ENCODE data around the gene STING1.

Gene STING1

GRCh38 chr5:139457653-139458306 lies 24.8 kb downstream of the STING1 start:
- Histone ChIP-seq H2AFZ (no peak overlapping the region), H3K4me1 (no peaks in the 10 kb centered on the region), H3K36me3 (ENCODE audit: control insufficient read depth, insufficient read depth, low read length) (no peaks in the 10 kb centered on the region), H3K27ac (no peak overlapping the region), H3K27me3 (ENCODE audit: control insufficient read depth, insufficient read depth, low read length) (no peaks in the 10 kb centered on the region), H3K4me3 (ENCODE audit: low read depth, low read length) (no peak overlapping the region), H3K9me3 (ENCODE audit: control insufficient read depth, low read length) (no peaks in the 10 kb centered on the region), H3K9ac (no peak overlapping the region), H3K4me2 (ENCODE audit: low read length) (no peak overlapping the region), H3K79me2 (no peaks in the 10 kb centered on the region)
- no peak for TF ChIP-seq CTCF (IDR thresholded peaks at IDR 0.05)

GRCh38 chr5:139457241-139457640 lies 25.3 kb downstream of the STING1 start:
- H3K27ac ChIP-seq = no peak overlapping the region
- H3K4me1 ChIP-seq = no peaks in the 10 kb centered on the region
- no peak overlapping the region for H3K4me2 ChIP-seq (ENCODE audit: low read length)
- no peak overlapping the region for H3K9ac ChIP-seq
- no peak overlapping the region for H3K4me3 ChIP-seq (ENCODE audit: low read depth, low read length)
- TF ChIP-seq CTCF (IDR thresholded peaks at IDR 0.05) = no peak
- H3K27me3 ChIP-seq (ENCODE audit: control insufficient read depth, insufficient read depth, low read length) = no peaks in the 10 kb centered on the region
- no peak overlapping the region for H2AFZ ChIP-seq
- no peaks in the 10 kb centered on the region for H3K9me3 ChIP-seq (ENCODE audit: control insufficient read depth, low read length)
- H3K79me2 ChIP-seq = no peaks in the 10 kb centered on the region
- no peaks in the 10 kb centered on the region for H3K36me3 ChIP-seq (ENCODE audit: control insufficient read depth, insufficient read depth, low read length)

GRCh38 chr5:139456776-139457175 lies 25.8 kb downstream of the STING1 start:
- Histone ChIP-seq H3K4me1 (no peaks in the 10 kb centered on the region), H2AFZ (no peak overlapping the region), H3K27me3 (ENCODE audit: control insufficient read depth, insufficient read depth, low read length) (no peaks in the 10 kb centered on the region), H3K9ac (no peak overlapping the region), H3K27ac (no peak overlapping the region), H3K9me3 (ENCODE audit: control insufficient read depth, low read length) (no peaks in the 10 kb centered on the region), H3K4me2 (ENCODE audit: low read length) (no peak overlapping the region), H3K4me3 (ENCODE audit: low read depth, low read length) (no peak overlapping the region), H3K36me3 (ENCODE audit: control insufficient read depth, insufficient read depth, low read length) (no peaks in the 10 kb centered on the region), H3K79me2 (no peaks in the 10 kb centered on the region)
- TF ChIP-seq CTCF (IDR thresholded peaks at IDR 0.05) = no peak

GRCh38 chr5:139454568-139455290 lies 27.8 kb downstream of the STING1 start:
- H3K9ac ChIP-seq = no peak overlapping the region
- H3K9me3 ChIP-seq (ENCODE audit: control insufficient read depth, low read length) = no peaks in the 10 kb centered on the region
- no peak overlapping the region for H2AFZ ChIP-seq
- no peak overlapping the region for H3K4me3 ChIP-seq (ENCODE audit: low read depth, low read length)
- no peaks in the 10 kb centered on the region for H3K27me3 ChIP-seq (ENCODE audit: control insufficient read depth, insufficient read depth, low read length)
- no peak overlapping the region for H3K27ac ChIP-seq
- no peak for TF ChIP-seq CTCF (IDR thresholded peaks at IDR 0.05)
- no peaks in the 10 kb centered on the region for H3K4me1 ChIP-seq
- no peaks in the 10 kb centered on the region for H3K36me3 ChIP-seq (ENCODE audit: control insufficient read depth, insufficient read depth, low read length)
- no peak overlapping the region for H3K4me2 ChIP-seq (ENCODE audit: low read length)
- H3K79me2 ChIP-seq = no peaks in the 10 kb centered on the region

Data from parathyroid adenoma (tissue), 2 donors.